ENCODE data around the gene FOSL1. TPM values are rescaled to one million over a fixed set of nuclear protein-coding genes. Genes with fewer than 3 reads are reported as not detected.

Gene FOSL1
- total RNA-seq, 1 donor from 2014 or later, result 0.47 TPM

GRCh38 chr11:65945430-65945911 is 45.3 kb upstream of the FOSL1 start, which contains the start of gene TSGA10IP:
Gene TSGA10IP (plus strand): TSS chr11:65945480. CDS start chr11:65945676, 196 bp downstream.
- no peak within 1 kb of the TSS for H3K4me3 ChIP-seq
- H3K27ac ChIP-seq (replicated peaks), result no peak within 1 kb of the TSS
- intact Hi-C loops (cut with micrococcal nuclease), result no loop called here
- H3K27me3 ChIP-seq (ENCODE audit: low read depth), result peaks cover 36% of the 10 kb centered on the region
- no peak for TF ChIP-seq CTCF (IDR thresholded peaks at IDR 0.05; ENCODE audit: borderline replicate concordance)
- no peak for DNase-seq
- no peaks in the 10 kb centered on the region for H3K4me1 ChIP-seq
- no peaks in the 10 kb centered on the region for H3K36me3 ChIP-seq
- no peaks in the 10 kb centered on the region for H3K9me3 ChIP-seq (replicated peaks)

GRCh38 chr11:65944767-65945166 is 44.6 kb upstream of the FOSL1 start:
- no peaks in the 10 kb centered on the region for H3K4me1 ChIP-seq
- peaks cover 38% of the 10 kb centered on the region for H3K27me3 ChIP-seq (ENCODE audit: low read depth)
- no peak overlapping the region for H3K27ac ChIP-seq (replicated peaks)
- no peak for DNase-seq
- H3K36me3 ChIP-seq, result no peaks in the 10 kb centered on the region
- H3K9me3 ChIP-seq (replicated peaks), result no peaks in the 10 kb centered on the region
- no peak overlapping the region for H3K4me3 ChIP-seq
- no peak for TF ChIP-seq CTCF (IDR thresholded peaks at IDR 0.05; ENCODE audit: borderline replicate concordance)
- intact Hi-C loops (cut with micrococcal nuclease), result no loop called here

- intact Hi-C loops (cut with micrococcal nuclease), result no loop called here
- Histone ChIP-seq H3K27me3 (ENCODE audit: low read depth) (peaks cover 38% of the 10 kb centered on the region), H3K27ac (replicated peaks) (no peak overlapping the region), H3K9me3 (replicated peaks) (no peaks in the 10 kb centered on the region), H3K4me1 (no peaks in the 10 kb centered on the region), H3K4me3 (no peak overlapping the region), H3K36me3 (no peaks in the 10 kb centered on the region)
- no peak for DNase-seq
- TF ChIP-seq CTCF (IDR thresholded peaks at IDR 0.05; ENCODE audit: borderline replicate concordance), result no peak
Observed at GRCh38 chr11:65944191-65944590, 44.0 kb upstream of the FOSL1 start.

- TF ChIP-seq CTCF (IDR thresholded peaks at IDR 0.05; ENCODE audit: borderline replicate concordance), result no peak
- intact Hi-C loops (cut with micrococcal nuclease), result no loop called here
- Histone ChIP-seq H3K27ac (replicated peaks) (no peak overlapping the region), H3K4me3 (no peak overlapping the region), H3K9me3 (replicated peaks) (no peaks in the 10 kb centered on the region), H3K27me3 (ENCODE audit: low read depth) (peaks cover 48% of the 10 kb centered on the region), H3K36me3 (no peaks in the 10 kb centered on the region), H3K4me1 (no peaks in the 10 kb centered on the region)
- no peak for DNase-seq
Observed at GRCh38 chr11:65942531-65942930, 42.3 kb upstream of the FOSL1 start.

- H3K9me3 ChIP-seq (replicated peaks), result no peaks in the 10 kb centered on the region
- intact Hi-C loops (cut with micrococcal nuclease), result no loop called here
- TF ChIP-seq CTCF (IDR thresholded peaks at IDR 0.05; ENCODE audit: borderline replicate concordance), result no peak
- no peak for DNase-seq
- peak overlapping the region; percentile 19 for H3K27ac ChIP-seq (replicated peaks)
- H3K4me1 ChIP-seq, result no peaks in the 10 kb centered on the region
- H3K4me3 ChIP-seq, result no peak overlapping the region
- H3K27me3 ChIP-seq (ENCODE audit: low read depth), result peaks cover 48% of the 10 kb centered on the region
- no peaks in the 10 kb centered on the region for H3K36me3 ChIP-seq
Observed at GRCh38 chr11:65941720-65942310, 41.6 kb upstream of the FOSL1 start.
